Measurements from ENCODE around the gene MAGIX.

The MAGIX gene

GRCh38 chrX:49155900-49156837 lies 6.4 kb upstream of the MAGIX start:
- Histone ChIP-seq H3K4me2 (ENCODE audit: low read length) (peak overlapping the region; percentile 79), H3K27me3 (ENCODE audit: insufficient read depth, low read length) (no peaks in the 10 kb centered on the region), H2AFZ (ENCODE audit: low read length) (no peak overlapping the region), H3K27ac (ENCODE audit: low read depth, low read length, poor library complexity, severe bottlenecking) (peak overlapping the region; percentile 76), H3K9me2 (ENCODE audit: low read depth, low read length) (no peaks in the 10 kb centered on the region), H3K36me3 (ENCODE audit: insufficient read depth, low read length) (no peaks in the 10 kb centered on the region), H3F3A (ENCODE audit: insufficient read depth, low read length) (no peaks in the 10 kb centered on the region), H3K9ac (ENCODE audit: low read length) (peak overlapping the region; percentile 83), H3K4me3 (ENCODE audit: low read depth, low read length, poor library complexity, severe bottlenecking) (peak overlapping the region; percentile 73), H4K20me1 (ENCODE audit: insufficient read depth, low read length) (no peaks in the 10 kb centered on the region), H3K9me3 (ENCODE audit: low read length) (no peaks in the 10 kb centered on the region), H3K79me2 (ENCODE audit: insufficient read depth, low read length) (no peaks in the 10 kb centered on the region), H3K4me1 (ENCODE audit: insufficient read depth, low read length, severe bottlenecking) (peaks cover 17% of the 10 kb centered on the region)
- TF ChIP-seq CTCF (IDR thresholded peaks at IDR 0.05; ENCODE audit: low read length): peak; percentile 54
- TF ChIP-seq EZH2 (IDR thresholded peaks at IDR 0.05; ENCODE audit: borderline replicate concordance, low read length): no peak

- Histone ChIP-seq H3K79me2 (ENCODE audit: insufficient read depth, low read length) (no peaks in the 10 kb centered on the region), H3K9me3 (ENCODE audit: low read length) (no peaks in the 10 kb centered on the region), H3K9ac (ENCODE audit: low read length) (no peak overlapping the region), H3K4me2 (ENCODE audit: low read length) (no peak overlapping the region), H3K9me2 (ENCODE audit: low read depth, low read length) (no peaks in the 10 kb centered on the region), H2AFZ (ENCODE audit: low read length) (no peak overlapping the region), H3F3A (ENCODE audit: insufficient read depth, low read length) (no peaks in the 10 kb centered on the region), H3K4me1 (ENCODE audit: insufficient read depth, low read length, severe bottlenecking) (peaks cover 17% of the 10 kb centered on the region), H3K36me3 (ENCODE audit: insufficient read depth, low read length) (no peaks in the 10 kb centered on the region), H4K20me1 (ENCODE audit: insufficient read depth, low read length) (no peaks in the 10 kb centered on the region), H3K27ac (ENCODE audit: low read depth, low read length, poor library complexity, severe bottlenecking) (no peak overlapping the region), H3K27me3 (ENCODE audit: insufficient read depth, low read length) (no peaks in the 10 kb centered on the region), H3K4me3 (ENCODE audit: low read depth, low read length, poor library complexity, severe bottlenecking) (no peak overlapping the region)
- TF ChIP-seq EZH2 (IDR thresholded peaks at IDR 0.05; ENCODE audit: borderline replicate concordance, low read length) (no peak), CTCF (IDR thresholded peaks at IDR 0.05; ENCODE audit: low read length) (no peak)
Measured at GRCh38 chrX:49157194-49157593, 5.4 kb upstream of the MAGIX start.

GRCh38 chrX:49160908-49161307 lies 1.6 kb upstream of the MAGIX start:
- Histone ChIP-seq H3K4me2 (ENCODE audit: low read length) (no peak overlapping the region), H3K9me3 (ENCODE audit: low read length) (no peaks in the 10 kb centered on the region), H3K9me2 (ENCODE audit: low read depth, low read length) (no peaks in the 10 kb centered on the region), H3K9ac (ENCODE audit: low read length) (no peak overlapping the region), H4K20me1 (ENCODE audit: insufficient read depth, low read length) (no peaks in the 10 kb centered on the region), H3K27me3 (ENCODE audit: insufficient read depth, low read length) (no peaks in the 10 kb centered on the region), H3K79me2 (ENCODE audit: insufficient read depth, low read length) (no peaks in the 10 kb centered on the region), H3F3A (ENCODE audit: insufficient read depth, low read length) (no peaks in the 10 kb centered on the region), H2AFZ (ENCODE audit: low read length) (no peak overlapping the region), H3K4me1 (ENCODE audit: insufficient read depth, low read length, severe bottlenecking) (peaks cover 12% of the 10 kb centered on the region), H3K36me3 (ENCODE audit: insufficient read depth, low read length) (no peaks in the 10 kb centered on the region), H3K27ac (ENCODE audit: low read depth, low read length, poor library complexity, severe bottlenecking) (no peak overlapping the region), H3K4me3 (ENCODE audit: low read depth, low read length, poor library complexity, severe bottlenecking) (no peak overlapping the region)
- no peak for TF ChIP-seq CTCF (IDR thresholded peaks at IDR 0.05; ENCODE audit: low read length)
- no peak for TF ChIP-seq EZH2 (IDR thresholded peaks at IDR 0.05; ENCODE audit: borderline replicate concordance, low read length)

All from OCI-LY1 (cell line).